Measurements from ENCODE around the gene TRDN.

The TRDN gene

GRCh38 chr6:123168892-123169773 is 467.6 kb downstream of the TRDN start:
- DNase-seq (ENCODE audit: low read depth), result no peak

GRCh38 chr6:123168466-123168865 is 468.3 kb downstream of the TRDN start:
- DNase-seq (ENCODE audit: low read depth), result no peak

Data from stromal cell of bone marrow (primary cell).